SK-N-SH (cell line): ENCODE results near the gene ARPC4. TPM values are rescaled to one million over a fixed set of nuclear protein-coding genes. Genes with fewer than 3 reads are reported as not detected.

Experiments used
- CTCF ChIA-PET: fragments of 300-600, 350-600 bp; formaldehyde crosslinking; extraction: SDS; loops from one replicate; lab custom pipeline; 2021; lab: Yijun Ruan, JAX
- POLR2A ChIA-PET: fragments of 350-600 bp; sonication (Branson Sonifier 250); formaldehyde crosslinking; extraction: SDS; loops from one replicate; lab custom pipeline; 2020; ENCODE audit warnings: antibody characterized with exemption, inconsistent platforms; lab: Yijun Ruan, JAX
- DNase-seq: peaks from one replicate; pipeline ENCODE4 v3.0.0; 2012
- H2AFZ ChIP-seq: fragments of 200-600 bp; sonication (generic); 2 replicates; pipeline ENCODE4 v1.8.1; 2016; ENCODE audit warnings: antibody characterized with exemption, mild to moderate bottlenecking, low read depth
- H3F3A ChIP-seq: fragments of 200-600 bp; sonication (generic); replicated peaks from 2 replicates; pipeline ENCODE3; 2016; ENCODE audit warnings: antibody characterized with exemption, mild to moderate bottlenecking; ENCODE audit not compliant: insufficient read depth
- H3K27ac ChIP-seq, 2 experiments: fragments of 200-500 bp in 1 of 2; fragments of 200-600 bp in 1 of 2; sonication (Bioruptor generic) in 1 of 2; sonication (generic), shearing (Covaris generic) in 1 of 2; 2 replicates each; pipeline versions ENCODE4 v1.5.1 to v1.6.1; 2014 to 2016; ENCODE audit warnings: low read depth in 2 of 2, inconsistent platforms in 1 of 2, low read length in 1 of 2, mild to moderate bottlenecking in 1 of 2, mixed read lengths in 1 of 2
- H3K27me3 ChIP-seq: fragments of 200-600 bp; sonication (generic), shearing (Covaris generic); 2 replicates; pipeline ENCODE4 v1.6.1; 2016; ENCODE audit warnings: mixed run types; ENCODE audit not compliant: insufficient read depth
- H3K36me3 ChIP-seq, 2 experiments: fragments of 200-500 bp in 1 of 2; fragments of 200-600 bp in 1 of 2; sonication (Bioruptor generic) in 1 of 2; sonication (generic) in 1 of 2; replicated peaks in 1 of 2; 2 replicates each; pipeline versions ENCODE3 to v1.5.1; 2014 to 2016; ENCODE audit warnings: low read length in 1 of 2, mild to moderate bottlenecking in 1 of 2; ENCODE audit not compliant: insufficient read depth in 2 of 2, control insufficient read depth in 1 of 2
- H3K4me1 ChIP-seq, 2 experiments: fragments of 200-500 bp in 1 of 2; fragments of 200-600 bp in 1 of 2; sonication (Bioruptor generic) in 1 of 2; sonication (generic), shearing (Covaris generic) in 1 of 2; 2 replicates each; pipeline versions ENCODE4 v1.5.1 to v1.6.1; 2014 to 2016; ENCODE audit warnings: low read depth in 1 of 2, low read length in 1 of 2, mixed run types in 1 of 2; ENCODE audit not compliant: insufficient read depth in 2 of 2, control insufficient read depth in 1 of 2
- H3K4me2 ChIP-seq: fragments of 200-600 bp; sonication (generic), shearing (Covaris generic); 2 replicates; pipeline ENCODE4 v1.6.1; 2017; ENCODE audit warnings: mixed run types
- H3K4me3 ChIP-seq, 2 experiments: fragments of 200-500 bp in 1 of 2; fragments of 200-600 bp in 1 of 2; sonication (Bioruptor generic) in 1 of 2; sonication (generic), shearing (Covaris generic) in 1 of 2; 2 replicates each; pipeline versions ENCODE4 v1.5.1 to v1.8.1; 2014 to 2016; ENCODE audit warnings: low read depth in 2 of 2, inconsistent platforms in 1 of 2, low read length in 1 of 2, mild to moderate bottlenecking in 1 of 2, mixed read lengths in 1 of 2, moderate library complexity in 1 of 2
- H3K79me2 ChIP-seq: fragments of 200-600 bp; sonication (generic); 2 replicates; pipeline ENCODE4 v1.8.1; 2017; ENCODE audit warnings: mild to moderate bottlenecking; ENCODE audit not compliant: insufficient read depth
- H3K9ac ChIP-seq: fragments of 200-600 bp; sonication (generic); 2 replicates; pipeline ENCODE4 v1.6.1; 2017; ENCODE audit warnings: mixed run types
- H3K9me2 ChIP-seq: fragments of 200-600 bp; sonication (generic); 2 replicates; pipeline ENCODE4 v1.6.1; 2017; ENCODE audit warnings: mixed run types
- H3K9me3 ChIP-seq: fragments of 200-600 bp; sonication (generic); 2 replicates; pipeline ENCODE4 v1.6.1; 2017; ENCODE audit warnings: mixed run types, mild to moderate bottlenecking, moderate library complexity
- H4K20me1 ChIP-seq: fragments of 200-600 bp; sonication (generic); 2 replicates; pipeline ENCODE4 v1.6.1; 2017; ENCODE audit warnings: mild to moderate bottlenecking, mixed run types; ENCODE audit not compliant: insufficient read depth
- ELF1 ChIP-seq: IDR thresholded peaks from 2 replicates; pipeline ENCODE4 v1.4.0; 2012
- FOSL2 ChIP-seq: IDR thresholded peaks from 2 replicates; pipeline ENCODE4 v1.4.0; 2012; ENCODE audit warnings: low read depth, mild to moderate bottlenecking, moderate library complexity, borderline replicate concordance
- FOXJ3 ChIP-seq: sonication (generic); formaldehyde crosslinking; IDR thresholded peaks from 2 replicates; pipeline ENCODE4 v1.5.1; 2020; ENCODE audit warnings: mild to moderate bottlenecking, missing genetic modification reagents
- GABPA ChIP-seq: IDR thresholded peaks from 2 replicates; pipeline ENCODE4 v1.4.0; 2012; ENCODE audit warnings: low read depth, mild to moderate bottlenecking
- GATA2 ChIP-seq: sonication (generic); formaldehyde crosslinking; IDR thresholded peaks from 2 replicates; pipeline ENCODE4 v1.5.0; 2020; ENCODE audit warnings: mild to moderate bottlenecking, missing genetic modification reagents
- JUND ChIP-seq: IDR thresholded peaks from 2 replicates; pipeline ENCODE4 v1.4.0; 2012
- MEF2A ChIP-seq: IDR thresholded peaks from 2 replicates; pipeline ENCODE4 v1.4.0; 2012; ENCODE audit warnings: low read depth, borderline replicate concordance
- NFIC ChIP-seq: IDR thresholded peaks from 2 replicates; pipeline ENCODE4 v1.4.0; 2012; ENCODE audit warnings: borderline replicate concordance
- NRF1 ChIP-seq: IDR thresholded peaks from 2 replicates; pipeline ENCODE4 v1.6.1; 2012; ENCODE audit warnings: low read depth, mild to moderate bottlenecking, low read length
- POLR2AphosphoS5 ChIP-seq: IDR thresholded peaks from 2 replicates; pipeline ENCODE4 v1.6.1; 2012; ENCODE audit warnings: low read depth, low read length
- RAD21 ChIP-seq: IDR thresholded peaks from 2 replicates; pipeline ENCODE4 v1.6.1; 2012; ENCODE audit warnings: mild to moderate bottlenecking, low read length
- RCOR1 ChIP-seq: fragments of 150-350 bp; IDR thresholded peaks from 2 replicates; pipeline ENCODE4 v1.6.1; 2017; ENCODE audit warnings: antibody characterized with exemption, low read length
- RXRA ChIP-seq: IDR thresholded peaks from 2 replicates; pipeline ENCODE4 v1.4.0; 2012; ENCODE audit warnings: low read depth, mild to moderate bottlenecking, borderline replicate concordance
- SIN3A ChIP-seq: IDR thresholded peaks from 2 replicates; pipeline ENCODE4 v1.6.1; 2012; ENCODE audit warnings: low read depth, mild to moderate bottlenecking, low read length, moderate library complexity, borderline replicate concordance
- SMC3 ChIP-seq: IDR thresholded peaks from 2 replicates; pipeline ENCODE4 v1.6.1; 2012; ENCODE audit warnings: low read depth, low read length, improper control_type of control experiment
- TAF1 ChIP-seq: IDR thresholded peaks from 2 replicates; pipeline ENCODE4 v1.6.1; 2012; ENCODE audit warnings: low read depth, mild to moderate bottlenecking, low read length, moderate library complexity, borderline replicate concordance
- TCF12 ChIP-seq: IDR thresholded peaks from 2 replicates; pipeline ENCODE4 v1.4.0; 2012
- TEAD4 ChIP-seq: IDR thresholded peaks from 2 replicates; pipeline ENCODE4 v1.4.0; 2012; ENCODE audit warnings: mild to moderate bottlenecking, borderline replicate concordance; ENCODE audit not compliant: insufficient read depth
- WGBS: methylation state at CpG from one replicate; pipeline ENCODE4 v1.1.6; 2017; ENCODE audit warnings: low lambda C conversion rate; 5-methylcytosine and 5-hydroxymethylcytosine counted together
- polyA plus RNA-seq, 3 experiments: library from polyadenylated mRNA; depleted of rRNA; stranded (reverse); fragments of >200 nt; gene quantifications; 2 replicates each; pipeline ENCODE4 v1.2.3, GENCODE V29; 2012
- TF ChIP-seq, protein P1 (sequence below): IDR thresholded peaks from 2 replicates; pipeline ENCODE4 v1.4.0; 2012; ENCODE audit warnings: low read depth
- TF ChIP-seq, protein P2 (sequence below): IDR thresholded peaks from 2 replicates; pipeline ENCODE4; 2012
- TF ChIP-seq, protein P3 (sequence below): fragments of 150-350 bp; IDR thresholded peaks from 2 replicates; pipeline ENCODE4 v1.6.1; 2017; ENCODE audit warnings: antibody characterized with exemption, low read length, low read depth, borderline replicate concordance

The ARPC4 gene
- polyA plus RNA-seq, 1 of the 3 experiments (the other 2 are of a cell fraction) = 233 TPM

DNA sequence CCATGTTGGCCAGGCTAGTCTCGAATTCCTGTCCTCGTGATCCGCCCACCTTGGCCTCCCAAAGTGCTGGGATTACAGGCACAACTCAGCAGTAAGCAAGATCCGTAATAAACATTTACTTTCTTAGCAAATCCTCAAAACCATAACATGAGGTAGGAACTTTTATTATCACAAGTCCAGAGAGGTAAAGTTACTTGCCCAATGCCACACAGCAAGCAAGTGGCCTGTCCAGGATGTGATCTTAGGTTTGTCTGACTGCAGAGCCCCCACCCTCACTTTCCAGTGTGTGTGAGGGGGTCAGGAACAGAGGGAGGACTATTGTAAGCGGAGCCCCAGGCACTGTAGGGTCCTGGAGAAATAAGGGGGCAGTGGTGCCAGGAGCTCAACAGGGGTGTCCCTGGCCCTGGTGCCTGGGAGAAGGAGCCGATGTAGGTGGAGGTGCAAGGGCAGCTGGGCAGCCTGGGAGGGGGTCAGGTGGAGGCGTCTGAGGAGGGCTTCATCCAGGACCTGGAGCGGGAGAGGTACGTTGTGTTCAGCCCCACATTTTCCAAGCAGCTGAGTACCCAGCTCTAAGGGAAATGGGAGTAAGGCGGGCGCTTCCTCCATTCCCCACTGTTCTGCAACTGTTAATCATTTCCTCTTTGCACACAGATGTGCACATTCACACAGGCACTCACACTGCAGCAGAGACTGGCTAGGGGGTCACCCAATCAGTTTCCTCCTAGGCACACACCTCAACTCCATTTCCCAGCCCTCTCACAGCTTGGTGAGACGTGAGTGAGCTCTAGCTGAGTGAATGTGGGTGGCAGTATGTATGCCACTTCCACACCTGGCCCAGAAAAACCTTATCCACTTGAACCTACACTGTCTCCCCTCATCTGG, 45.1 kb downstream of the ARPC4 start:
- ChIA-PET CTCF (no interaction called here), POLR2A (interaction anchor here (0.6 kb wide), 1 partner anchor 471 kb away, joined by 4 read pairs; no protein-coding TSS in a partner anchor)
- H4K20me1 ChIP-seq = no peaks in the 10 kb centered on the region
- no peaks in the 10 kb centered on the region for H3K27me3 ChIP-seq
- H3K4me2 ChIP-seq = no peak overlapping the region
- H3K9me3 ChIP-seq = no peaks in the 10 kb centered on the region
- H2AFZ ChIP-seq = no peak overlapping the region
- H3F3A ChIP-seq = no peaks in the 10 kb centered on the region
- no peak overlapping the region for H3K27ac ChIP-seq
- WGBS = 92% methylated on average over 11 of the region's 12 CpGs
- peaks cover 7% of the 10 kb centered on the region; the same call in 1 of the 2 replicates for H3K79me2 ChIP-seq
- no peak overlapping the region for H3K4me3 ChIP-seq
- H3K36me3 ChIP-seq = peaks cover 13 to 29% of the 10 kb centered on the region in 2 experiments
- DNase-seq = no peak
- H3K9me2 ChIP-seq = no peaks in the 10 kb centered on the region
- H3K9ac ChIP-seq = no peak overlapping the region
- TF ChIP-seq, protein P1, sequence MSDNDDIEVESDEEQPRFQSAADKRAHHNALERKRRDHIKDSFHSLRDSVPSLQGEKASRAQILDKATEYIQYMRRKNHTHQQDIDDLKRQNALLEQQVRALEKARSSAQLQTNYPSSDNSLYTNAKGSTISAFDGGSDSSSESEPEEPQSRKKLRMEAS = no peak
- peaks cover 0 to 3% of the 10 kb centered on the region in 2 experiments; a peak in 1 of 4 replicates for H3K4me1 ChIP-seq

DNA sequence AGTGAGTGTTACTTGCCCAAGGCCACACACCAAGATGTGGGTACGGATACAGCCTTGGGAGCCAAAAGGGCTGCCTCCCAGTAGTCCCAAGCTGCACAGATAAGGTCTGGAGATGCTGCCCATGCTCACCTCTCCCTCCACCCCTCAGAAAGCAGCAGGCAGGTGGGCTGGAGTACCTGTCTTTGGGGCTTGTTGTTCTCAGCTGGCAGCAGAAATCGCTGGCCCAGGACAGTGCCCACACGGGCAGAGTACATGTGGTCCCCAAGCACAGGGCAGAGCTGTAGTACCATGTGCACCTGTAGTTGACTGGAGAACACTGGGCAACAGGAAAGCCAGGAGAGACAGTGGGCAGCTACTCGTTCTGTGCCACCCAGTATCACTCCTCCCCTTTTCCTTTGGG, 46.0 kb downstream of the ARPC4 start:
- ChIA-PET POLR2A (interaction anchor here (0.5 kb wide), 1 partner anchor 63 kb away, joined by 4 read pairs; no protein-coding TSS in a partner anchor), CTCF (no interaction called here)
- Histone ChIP-seq H3K27ac (no peak overlapping the region), H3K36me3 (peaks cover 13 to 25% of the 10 kb centered on the region in 2 experiments), H3K9ac (no peak overlapping the region), H4K20me1 (no peaks in the 10 kb centered on the region), H3K4me1 (peaks cover 0 to 3% of the 10 kb centered on the region in 2 experiments; a peak in 1 of 4 replicates), H3K27me3 (no peaks in the 10 kb centered on the region), H3K4me3 (no peak overlapping the region), H3K9me2 (no peaks in the 10 kb centered on the region), H3K4me2 (no peak overlapping the region), H3K9me3 (no peaks in the 10 kb centered on the region), H2AFZ (no peak overlapping the region), H3F3A (peaks cover 3% of the 10 kb centered on the region), H3K79me2 (peaks cover 13% of the 10 kb centered on the region; the same call in 1 of the 2 replicates)
- DNase-seq = no peak
- no peak for TF ChIP-seq RAD21
- TF ChIP-seq RXRA = no peak
- TF ChIP-seq, protein P2, sequence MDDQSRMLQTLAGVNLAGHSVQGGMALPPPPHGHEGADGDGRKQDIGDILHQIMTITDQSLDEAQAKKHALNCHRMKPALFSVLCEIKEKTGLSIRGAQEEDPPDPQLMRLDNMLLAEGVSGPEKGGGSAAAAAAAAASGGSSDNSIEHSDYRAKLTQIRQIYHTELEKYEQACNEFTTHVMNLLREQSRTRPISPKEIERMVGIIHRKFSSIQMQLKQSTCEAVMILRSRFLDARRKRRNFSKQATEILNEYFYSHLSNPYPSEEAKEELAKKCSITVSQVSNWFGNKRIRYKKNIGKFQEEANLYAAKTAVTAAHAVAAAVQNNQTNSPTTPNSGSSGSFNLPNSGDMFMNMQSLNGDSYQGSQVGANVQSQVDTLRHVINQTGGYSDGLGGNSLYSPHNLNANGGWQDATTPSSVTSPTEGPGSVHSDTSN = no peak
- TF ChIP-seq MEF2A = no peak
- no peak for TF ChIP-seq TAF1
- TF ChIP-seq SMC3 = no peak
- no peak for TF ChIP-seq FOSL2
- TF ChIP-seq ELF1 = no peak
- no peak for TF ChIP-seq GABPA
- no peak for TF ChIP-seq TCF12
- TF ChIP-seq, protein P3, sequence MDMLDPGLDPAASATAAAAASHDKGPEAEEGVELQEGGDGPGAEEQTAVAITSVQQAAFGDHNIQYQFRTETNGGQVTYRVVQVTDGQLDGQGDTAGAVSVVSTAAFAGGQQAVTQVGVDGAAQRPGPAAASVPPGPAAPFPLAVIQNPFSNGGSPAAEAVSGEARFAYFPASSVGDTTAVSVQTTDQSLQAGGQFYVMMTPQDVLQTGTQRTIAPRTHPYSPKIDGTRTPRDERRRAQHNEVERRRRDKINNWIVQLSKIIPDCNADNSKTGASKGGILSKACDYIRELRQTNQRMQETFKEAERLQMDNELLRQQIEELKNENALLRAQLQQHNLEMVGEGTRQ = no peak
- TF ChIP-seq GATA2 (CRISPR knock-in tag) = no peak
- TF ChIP-seq NRF1 = no peak
- TF ChIP-seq NFIC = no peak
- no peak for TF ChIP-seq JUND
- TF ChIP-seq TEAD4 = no peak
- TF ChIP-seq RCOR1 = no peak
- TF ChIP-seq SIN3A = no peak
- no peak for TF ChIP-seq POLR2AphosphoS5
- TF ChIP-seq FOXJ3 (CRISPR knock-in tag) = no peak
- 91% methylated on average over 3 of the region's 4 CpGs for WGBS
